T-cell (primary cell): ENCODE data around the gene SELENOV. TPM values are rescaled to one million over a fixed set of nuclear protein-coding genes. Genes with fewer than 3 reads are reported as not detected.

Experiments
- ATAC-seq, 4 experiments: fragments of 200-7000 bp in 3 of 4; fragments of 150-1000 bp in 1 of 4; cut with Tn5 transposase; replicated peaks in 1 of 4; 1 replicate in 3 of 4; 2 replicates in 1 of 4; pipeline ENCODE4 v1.10.0; 2021; ENCODE audit warnings: moderate library complexity in 3 of 4, mild to moderate bottlenecking in 2 of 4, moderate number of reproducible peaks in 1 of 4
- CTCF ChIA-PET, 2 donors: fragments of 300-600 bp; sonication (Branson Sonifier 250); formaldehyde crosslinking; loops; one replicate each; lab custom pipeline; 2022; ENCODE audit warnings: antibody characterized with exemption in 2 of 2; lab: Charles Lee
- POLR2A ChIA-PET, 2 donors: fragments of 300-600 bp; sonication (Branson Sonifier 250); formaldehyde crosslinking; loops; one replicate each; lab custom pipeline; 2022; ENCODE audit warnings: antibody characterized with exemption in 2 of 2; lab: Charles Lee
- DNase-seq, 35 experiments: peaks; one replicate each; pipeline versions ENCODE4 v3.0.0 to v3.0.0-alpha.2; 2013 to 2023
- H3K27ac ChIP-seq: one replicate; pipeline ENCODE4 v1.5.1; 2013; ENCODE audit warnings: low read length
- H3K27me3 ChIP-seq, 2 experiments: replicated peaks in 1 of 2; 1 replicate in 1 of 2; 2 replicates in 1 of 2; pipeline versions ENCODE4 v1.6.1 to v1.7.0; 2013; ENCODE audit warnings: low read length in 1 of 2, mixed read lengths in 1 of 2; ENCODE audit not compliant: control insufficient read depth in 2 of 2, insufficient read depth in 2 of 2; ENCODE audit errors: extremely low read depth in 1 of 2
- H3K36me3 ChIP-seq, 2 donors: 1 replicate in 1 of 2; 2 replicates in 1 of 2; pipeline versions ENCODE4 v1.6.1 to v1.7.0; 2013; ENCODE audit warnings: low read length in 1 of 2; ENCODE audit not compliant: control insufficient read depth in 2 of 2, insufficient read depth in 1 of 2; ENCODE audit errors: extremely low read depth in 1 of 2
- H3K4me1 ChIP-seq, 2 experiments: 1 replicate in 1 of 2; 2 replicates in 1 of 2; pipeline versions ENCODE4 v1.6.1 to v1.7.0; 2013; ENCODE audit warnings: low read length in 2 of 2, mixed read lengths in 1 of 2; ENCODE audit not compliant: insufficient read depth in 2 of 2, control insufficient read depth in 1 of 2; ENCODE audit errors: extremely low read depth in 1 of 2
- H3K4me3 ChIP-seq, 2 donors: 1 replicate in 1 of 2; 2 replicates in 1 of 2; pipeline versions ENCODE4 v1.5.1 to v1.7.0; 2013; ENCODE audit warnings: mild to moderate bottlenecking in 2 of 2, low read length in 1 of 2, moderate library complexity in 1 of 2; ENCODE audit not compliant: control insufficient read depth in 1 of 2; ENCODE audit errors: extremely low read depth in 1 of 2
- H3K9me3 ChIP-seq: 2 replicates; pipeline ENCODE4 v1.7.0; 2013
- H3K27ac Mint-ChIP-seq, 2 donors: one replicate each; pipeline ENCODE4 v1.8.0; 2020 to 2021; ENCODE audit warnings: mild to moderate bottlenecking in 2 of 2, mixed read lengths in 2 of 2
- H3K27me3 Mint-ChIP-seq, 2 donors: one replicate each; pipeline ENCODE4 v1.8.0; 2021 to 2022; ENCODE audit warnings: mixed read lengths in 2 of 2
- H3K36me3 Mint-ChIP-seq: one replicate; pipeline ENCODE4 v1.8.0; 2021; ENCODE audit warnings: mixed read lengths
- H3K4me1 Mint-ChIP-seq, 3 donors: one replicate each; pipeline ENCODE4 v1.8.0; 2020 to 2022; ENCODE audit warnings: mixed read lengths in 3 of 3, mild to moderate bottlenecking in 1 of 3
- H3K4me3 Mint-ChIP-seq, 3 donors: one replicate each; pipeline ENCODE4 v1.8.0; 2020 to 2022; ENCODE audit warnings: mild to moderate bottlenecking in 3 of 3, mixed read lengths in 3 of 3, moderate library complexity in 3 of 3
- H3K9me3 Mint-ChIP-seq, 3 donors: one replicate each; pipeline ENCODE4 v1.8.0; 2020 to 2022; ENCODE audit warnings: mixed read lengths in 3 of 3
- WGBS: methylation state at CpG from one replicate; pipeline ENCODE4 v1.1.5; 2013; ENCODE audit warnings: missing lambda C conversion rate; ENCODE audit not compliant: insufficient coverage; 5-methylcytosine and 5-hydroxymethylcytosine counted together
- total RNA-seq, 35 experiments: library from RNA in 6 of 35; stranded (reverse) in 6 of 35; fragments of 120-200 nt in 1 of 35; gene quantifications; one replicate each; pipeline versions ENCODE4 v1.2.1 to v1.2.4 and lab custom pipeline; 2013 to 2026

SELENOV gene
- total RNA-seq, 5 donors from 2014 or later (not counting 1 experiment from before 2014, with no cell fraction given) = not detected

- no peak overlapping the region for H3K4me3 Mint-ChIP-seq
- peaks cover 21 to 33% (median 30%) of the 10 kb centered on the region in 3 donors for H3K4me1 Mint-ChIP-seq
- no peak overlapping the region for H3K27ac ChIP-seq
- no peaks in the 10 kb centered on the region for H3K36me3 ChIP-seq
- CTCF ChIA-PET = no interaction called here
- POLR2A ChIA-PET = no interaction called here
- peaks cover 2 to 16% of the 10 kb centered on the region in 2 experiments for H3K4me1 ChIP-seq
- H3K27ac Mint-ChIP-seq = no peak overlapping the region
- H3K36me3 Mint-ChIP-seq = no peaks in the 10 kb centered on the region
- no peak for DNase-seq
- H3K9me3 Mint-ChIP-seq = no peaks in the 10 kb centered on the region
- peaks cover 2 to 5% of the 10 kb centered on the region in 2 experiments for H3K27me3 ChIP-seq
- 69% methylated on average over 3 of the region's 4 CpGs for WGBS
- H3K4me3 ChIP-seq = no peak overlapping the region
- ATAC-seq = no peak
- no peaks in the 10 kb centered on the region for H3K27me3 Mint-ChIP-seq
- no peaks in the 10 kb centered on the region for H3K9me3 ChIP-seq
Observed at GRCh38 chr19:39554701-39555311, 39.9 kb downstream of the SELENOV start.

- peaks cover 2 to 16% of the 10 kb centered on the region in 2 experiments for H3K4me1 ChIP-seq
- WGBS = 86% methylated on average over 1 of the region's 1 CpG
- Mint-ChIP-seq H3K27ac (no peak overlapping the region), H3K4me3 (no peak overlapping the region), H3K9me3 (no peaks in the 10 kb centered on the region), H3K27me3 (no peaks in the 10 kb centered on the region), H3K36me3 (no peaks in the 10 kb centered on the region), H3K4me1 (peaks cover 21 to 33% (median 30%) of the 10 kb centered on the region in 3 donors)
- H3K27me3 ChIP-seq = peaks cover 2 to 5% of the 10 kb centered on the region in 2 experiments
- no peaks in the 10 kb centered on the region for H3K9me3 ChIP-seq
- ATAC-seq = no peak
- no peak for DNase-seq
- POLR2A ChIA-PET = no interaction called here
- H3K27ac ChIP-seq = no peak overlapping the region
- no peak overlapping the region for H3K4me3 ChIP-seq
- CTCF ChIA-PET = no interaction called here
- H3K36me3 ChIP-seq = no peaks in the 10 kb centered on the region
Observed at GRCh38 chr19:39555883-39556282, 40.9 kb downstream of the SELENOV start.

- Histone ChIP-seq H3K4me1 (peaks cover 2 to 11% of the 10 kb centered on the region in 2 experiments), H3K9me3 (no peaks in the 10 kb centered on the region), H3K27ac (peak overlapping the region; percentile 77), H3K36me3 (no peaks in the 10 kb centered on the region), H3K27me3 (peaks cover 3% of the 10 kb centered on the region in 2 experiments), H3K4me3 (peak overlapping the region in 1 of 2 donors; percentile 24)
- peak overlapping the region; percentile 96 to 98 for H3K27ac Mint-ChIP-seq
- H3K36me3 Mint-ChIP-seq = no peaks in the 10 kb centered on the region
- ATAC-seq = peak; percentile 76 to 84 (median 79)
- H3K4me1 Mint-ChIP-seq = peaks cover 21 to 28% (median 23%) of the 10 kb centered on the region in 3 donors
- ChIA-PET CTCF (no interaction called here), POLR2A (no interaction called here)
- 0% methylated on average over 1 of the region's 5 CpGs for WGBS
- peak overlapping the region; percentile 64 to 79 (median 73) for H3K4me3 Mint-ChIP-seq
- peak in 4 of 35 experiments; percentile 4 to 54 (median 14) for DNase-seq
- no peaks in the 10 kb centered on the region for H3K27me3 Mint-ChIP-seq
- H3K9me3 Mint-ChIP-seq = no peaks in the 10 kb centered on the region
Observed at GRCh38 chr19:39557811-39558623, 43.1 kb downstream of the SELENOV start.

GRCh38 chr19:39558624-39559117 is 43.7 kb downstream of the SELENOV start:
- CTCF ChIA-PET = no interaction called here

GRCh38 chr19:39563408-39563807 is 48.5 kb downstream of the SELENOV start:
- Histone ChIP-seq H3K4me3 (no peak overlapping the region), H3K9me3 (no peaks in the 10 kb centered on the region), H3K27ac (no peak overlapping the region), H3K36me3 (no peaks in the 10 kb centered on the region), H3K27me3 (peaks cover 0 to 12% of the 10 kb centered on the region in 2 experiments), H3K4me1 (peaks cover 0 to 9% of the 10 kb centered on the region in 2 experiments)
- Mint-ChIP-seq H3K9me3 (no peaks in the 10 kb centered on the region), H3K27ac (no peak overlapping the region), H3K4me3 (no peak overlapping the region), H3K27me3 (peaks cover 5 to 7% of the 10 kb centered on the region in 2 donors), H3K36me3 (no peaks in the 10 kb centered on the region), H3K4me1 (peaks cover 7 to 11% (median 8%) of the 10 kb centered on the region in 3 donors)
- no peak for ATAC-seq
- POLR2A ChIA-PET = no interaction called here
- 96% methylated on average over 2 of the region's 2 CpGs for WGBS
- CTCF ChIA-PET = interaction anchor here in 1 of 2 donors (0.7 kb wide), 1 partner anchor 961 kb away, joined by 3 read pairs; no protein-coding TSS in a partner anchor
- no peak for DNase-seq

More at GRCh38 chr19:39558624-39559117, 43.7 kb downstream of the SELENOV start:
- Mint-ChIP-seq H3K4me1 (peaks cover 21 to 25% (median 23%) of the 10 kb centered on the region in 3 donors), H3K36me3 (no peaks in the 10 kb centered on the region), H3K27me3 (no peaks in the 10 kb centered on the region), H3K9me3 (no peaks in the 10 kb centered on the region), H3K27ac (peak overlapping the region; percentile 96 to 98), H3K4me3 (peak overlapping the region; percentile 64 to 79 (median 73))
- Histone ChIP-seq H3K36me3 (no peaks in the 10 kb centered on the region), H3K27ac (peak overlapping the region; percentile 77), H3K4me3 (peak overlapping the region in 1 of 2 donors; percentile 24), H3K4me1 (peaks cover 2 to 11% of the 10 kb centered on the region in 2 experiments), H3K27me3 (peaks cover 0 to 4% of the 10 kb centered on the region in 2 experiments), H3K9me3 (no peaks in the 10 kb centered on the region)
- peak in 4 of 35 experiments; percentile 5 to 48 (median 18) for DNase-seq
- WGBS = 9% methylated on average over 4 of the region's 6 CpGs
- peak; percentile 67 to 87 (median 84) for ATAC-seq
- POLR2A ChIA-PET = no interaction called here

- Histone ChIP-seq H3K36me3 (no peaks in the 10 kb centered on the region), H3K27me3 (peaks cover 0 to 14% of the 10 kb centered on the region in 2 experiments), H3K4me3 (no peak overlapping the region), H3K4me1 (no peaks in the 10 kb centered on the region), H3K9me3 (no peaks in the 10 kb centered on the region), H3K27ac (no peak overlapping the region)
- Mint-ChIP-seq H3K27ac (no peak overlapping the region), H3K9me3 (no peaks in the 10 kb centered on the region), H3K4me1 (no peaks in the 10 kb centered on the region), H3K4me3 (no peak overlapping the region), H3K36me3 (no peaks in the 10 kb centered on the region), H3K27me3 (peaks cover 14 to 19% of the 10 kb centered on the region in 2 donors)
- no peak for ATAC-seq
- 33% methylated on average over 1 of the region's 3 CpGs for WGBS
- no peak for DNase-seq
- ChIA-PET CTCF (interaction anchor here in 1 of 2 donors (0.6 kb wide), 1 partner anchor 758 kb away, joined by 6 read pairs; no protein-coding TSS in a partner anchor), POLR2A (no interaction called here)
Observed at GRCh38 chr19:39566064-39566463, 51.1 kb downstream of the SELENOV start.
